Endodermal cell (in vitro differentiated cells): ENCODE data around the gene SOAT2. TPM values are rescaled to one million over a fixed set of nuclear protein-coding genes. Genes with fewer than 3 reads are reported as not detected.

ENCODE experiments used
- DNase-seq: peaks from one replicate; pipeline ENCODE4 v3.0.0-alpha.2; 2017
- H3K27ac ChIP-seq: 2 replicates; pipeline ENCODE4 v1.5.1; 2013; ENCODE audit warnings: mild to moderate bottlenecking, low read depth, low read length, moderate library complexity
- H3K27me3 ChIP-seq: 2 replicates; pipeline ENCODE4 v1.6.1; 2013; ENCODE audit warnings: mild to moderate bottlenecking, low read length, moderate library complexity; ENCODE audit not compliant: insufficient read depth, control insufficient read depth, poor library complexity, severe bottlenecking
- H3K36me3 ChIP-seq: 2 replicates; pipeline ENCODE4 v1.7.0; 2013; ENCODE audit warnings: mild to moderate bottlenecking, low read length, moderate library complexity; ENCODE audit not compliant: control insufficient read depth, insufficient read depth
- H3K4me1 ChIP-seq: one replicate; pipeline ENCODE4 v1.7.0; 2013; ENCODE audit warnings: low read length; ENCODE audit not compliant: control insufficient read depth, insufficient read depth
- H3K4me3 ChIP-seq: 2 replicates; pipeline ENCODE4 v1.5.1; 2013; ENCODE audit warnings: mild to moderate bottlenecking, low read length, moderate library complexity
- H3K9ac ChIP-seq: 2 replicates; pipeline ENCODE4 v1.6.1; 2013; ENCODE audit warnings: mild to moderate bottlenecking, low read length, moderate library complexity; ENCODE audit not compliant: poor library complexity, severe bottlenecking; ENCODE audit errors: extremely low read depth
- H3K9me3 ChIP-seq: 2 replicates; pipeline ENCODE4 v1.6.1; 2013; ENCODE audit warnings: mild to moderate bottlenecking, low read length, moderate library complexity; ENCODE audit not compliant: control insufficient read depth
- H3K27ac Mint-ChIP-seq: 2 replicates; pipeline ENCODE4 v1.8.0; 2020; ENCODE audit warnings: mixed read lengths
- H3K27me3 Mint-ChIP-seq: 2 replicates; pipeline ENCODE4 v1.8.0; 2021; ENCODE audit warnings: mild to moderate bottlenecking, mixed read lengths; ENCODE audit not compliant: insufficient read depth
- H3K36me3 Mint-ChIP-seq: 2 replicates; pipeline ENCODE4 v1.8.0; 2020; ENCODE audit warnings: low read depth, mixed read lengths
- H3K4me1 Mint-ChIP-seq: 2 replicates; pipeline ENCODE4 v1.8.0; 2020; ENCODE audit warnings: mixed read lengths
- H3K4me3 Mint-ChIP-seq: 2 replicates; pipeline ENCODE4 v1.8.0; 2020; ENCODE audit warnings: mild to moderate bottlenecking, moderate library complexity, mixed read lengths
- H3K9me3 Mint-ChIP-seq: 2 replicates; pipeline ENCODE4 v1.8.0; 2020; ENCODE audit warnings: mild to moderate bottlenecking, mixed read lengths
- CTCF ChIP-seq: fragments of 200-600 bp; sonication (generic); conservative IDR thresholded peaks from 2 replicates; pipeline ENCODE4 v1.5.0; 2021; ENCODE audit warnings: antibody characterized with exemption, mild to moderate bottlenecking
- WGBS, 2 experiments: methylation state at CpG; one replicate each; pipeline versions ENCODE4 v1.1.5 to v1.1.7; 2013; ENCODE audit warnings: missing lambda C conversion rate in 2 of 2, mixed read lengths in 1 of 2; ENCODE audit not compliant: insufficient coverage in 1 of 2, insufficient read length in 1 of 2; 5-methylcytosine and 5-hydroxymethylcytosine counted together
- total RNA-seq, 2 donors: library from RNA; stranded (reverse); fragmentation: NEBNext Ultra II Directional in 1 of 2; extraction: Animal tissue kit (Norgen Biotek cat#: 25700) in 1 of 2; gene quantifications; 2 replicates in 1 of 2; 3 replicates in 1 of 2; pipeline ENCODE4 v1.2.1, GENCODE V29; 2021

SOAT2 gene
- total RNA-seq, 2 donors from 2014 or later, result 0.46 to 0.71 TPM

- H3K36me3 ChIP-seq, result peaks cover 45% of the 10 kb centered on the region
- Mint-ChIP-seq H3K27me3 (no peaks in the 10 kb centered on the region), H3K36me3 (peaks cover 47% of the 10 kb centered on the region), H3K27ac (no peak overlapping the region), H3K9me3 (no peaks in the 10 kb centered on the region), H3K4me1 (peaks cover 34% of the 10 kb centered on the region), H3K4me3 (no peak overlapping the region)
- H3K9me3 ChIP-seq, result no peaks in the 10 kb centered on the region
- H3K27ac ChIP-seq, result no peak overlapping the region
- no peak overlapping the region for H3K9ac ChIP-seq
- DNase-seq, result no peak
- no peak overlapping the region for H3K4me3 ChIP-seq
- no peak for TF ChIP-seq CTCF
- WGBS, 2 experiments, result 97 to 100% methylated on average over 3 to 6 of the region's 6 CpGs
- H3K4me1 ChIP-seq, result peaks cover 10% of the 10 kb centered on the region
- H3K27me3 ChIP-seq, result no peaks in the 10 kb centered on the region
These were observed 29.4 kb upstream of the SOAT2 start for GRCh38 chr12:53073881-53074280.

- H3K4me1 ChIP-seq, result peaks cover 10% of the 10 kb centered on the region
- no peak overlapping the region for H3K4me3 ChIP-seq
- no peak overlapping the region for H3K4me3 Mint-ChIP-seq
- H3K27ac Mint-ChIP-seq, result no peak overlapping the region
- no peak overlapping the region for H3K9ac ChIP-seq
- no peak for TF ChIP-seq CTCF
- H3K27ac ChIP-seq, result no peak overlapping the region
- peaks cover 45% of the 10 kb centered on the region for H3K36me3 ChIP-seq
- H3K27me3 Mint-ChIP-seq, result no peaks in the 10 kb centered on the region
- WGBS, 2 experiments, result 90 to 93% methylated on average over 2 to 11 of the region's 11 CpGs
- no peaks in the 10 kb centered on the region for H3K9me3 Mint-ChIP-seq
- peaks cover 33% of the 10 kb centered on the region for H3K4me1 Mint-ChIP-seq
- H3K27me3 ChIP-seq, result no peaks in the 10 kb centered on the region
- peaks cover 47% of the 10 kb centered on the region for H3K36me3 Mint-ChIP-seq
- no peaks in the 10 kb centered on the region for H3K9me3 ChIP-seq
- DNase-seq, result peak; percentile 34
These were observed 28.8 kb upstream of the SOAT2 start for GRCh38 chr12:53074283-53074998.

GRCh38 chr12:53074999-53075370 lies 28.3 kb upstream of the SOAT2 start:
- H3K4me3 Mint-ChIP-seq, result no peak overlapping the region
- H3K27ac Mint-ChIP-seq, result no peak overlapping the region
- no peaks in the 10 kb centered on the region for H3K9me3 Mint-ChIP-seq
- Histone ChIP-seq H3K4me1 (peaks cover 10% of the 10 kb centered on the region), H3K9me3 (no peaks in the 10 kb centered on the region), H3K27ac (no peak overlapping the region), H3K36me3 (peaks cover 45% of the 10 kb centered on the region), H3K4me3 (no peak overlapping the region), H3K9ac (no peak overlapping the region), H3K27me3 (no peaks in the 10 kb centered on the region)
- H3K36me3 Mint-ChIP-seq, result peaks cover 47% of the 10 kb centered on the region
- H3K4me1 Mint-ChIP-seq, result peaks cover 31% of the 10 kb centered on the region
- TF ChIP-seq CTCF, result no peak
- H3K27me3 Mint-ChIP-seq, result peaks cover 4% of the 10 kb centered on the region
- 91 to 92% methylated on average over 3 of the region's 3 CpGs for WGBS, 2 experiments
- no peak for DNase-seq
